HG03280 (cell line): ENCODE measurements around the gene PDE8A.

ENCODE experiments used
- ATAC-seq: cut with Tn5 transposase; IDR thresholded peaks from one replicate; pipeline ENCODE4 v1.9.1; 2021; ENCODE audit warnings: mild to moderate bottlenecking, moderate library complexity; ENCODE audit not compliant: unreplicated experiment

PDE8A gene, protein sequence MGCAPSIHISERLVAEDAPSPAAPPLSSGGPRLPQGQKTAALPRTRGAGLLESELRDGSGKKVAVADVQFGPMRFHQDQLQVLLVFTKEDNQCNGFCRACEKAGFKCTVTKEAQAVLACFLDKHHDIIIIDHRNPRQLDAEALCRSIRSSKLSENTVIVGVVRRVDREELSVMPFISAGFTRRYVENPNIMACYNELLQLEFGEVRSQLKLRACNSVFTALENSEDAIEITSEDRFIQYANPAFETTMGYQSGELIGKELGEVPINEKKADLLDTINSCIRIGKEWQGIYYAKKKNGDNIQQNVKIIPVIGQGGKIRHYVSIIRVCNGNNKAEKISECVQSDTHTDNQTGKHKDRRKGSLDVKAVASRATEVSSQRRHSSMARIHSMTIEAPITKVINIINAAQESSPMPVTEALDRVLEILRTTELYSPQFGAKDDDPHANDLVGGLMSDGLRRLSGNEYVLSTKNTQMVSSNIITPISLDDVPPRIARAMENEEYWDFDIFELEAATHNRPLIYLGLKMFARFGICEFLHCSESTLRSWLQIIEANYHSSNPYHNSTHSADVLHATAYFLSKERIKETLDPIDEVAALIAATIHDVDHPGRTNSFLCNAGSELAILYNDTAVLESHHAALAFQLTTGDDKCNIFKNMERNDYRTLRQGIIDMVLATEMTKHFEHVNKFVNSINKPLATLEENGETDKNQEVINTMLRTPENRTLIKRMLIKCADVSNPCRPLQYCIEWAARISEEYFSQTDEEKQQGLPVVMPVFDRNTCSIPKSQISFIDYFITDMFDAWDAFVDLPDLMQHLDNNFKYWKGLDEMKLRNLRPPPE

DNA sequence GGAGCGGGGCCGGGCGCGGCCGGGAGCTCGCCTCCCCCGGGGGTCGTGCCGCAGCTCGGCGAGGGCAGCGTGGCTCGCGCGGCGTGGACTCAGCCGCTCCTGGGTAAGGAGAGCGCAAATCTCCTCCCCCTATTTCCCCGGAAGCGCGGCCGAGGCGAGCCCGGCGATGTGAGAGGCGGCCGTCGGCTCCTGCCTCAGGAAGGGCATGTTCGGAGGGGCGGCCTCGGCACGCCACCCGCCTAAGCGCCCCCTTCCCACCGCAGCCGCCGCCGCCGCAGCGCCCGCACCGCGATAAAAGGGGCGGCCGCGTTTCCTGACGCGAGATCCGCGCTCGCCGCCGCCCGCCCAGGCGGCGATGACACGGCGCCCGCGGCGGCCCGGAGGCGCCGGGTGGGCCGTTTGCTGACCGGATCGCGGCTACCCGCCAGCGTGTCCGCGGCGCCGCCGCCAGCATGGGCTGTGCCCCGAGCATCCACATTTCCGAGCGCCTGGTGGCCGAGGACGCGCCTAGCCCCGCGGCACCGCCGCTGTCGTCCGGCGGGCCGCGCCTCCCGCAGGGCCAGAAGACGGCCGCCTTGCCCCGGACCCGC, at the start of gene PDE8A:
TSS of gene PDE8A (plus strand) at position 146 of the 590 bp plus-strand sequence. CDS start at position 453, 307 bp downstream.
- peak; percentile 14 for ATAC-seq

DNA sequence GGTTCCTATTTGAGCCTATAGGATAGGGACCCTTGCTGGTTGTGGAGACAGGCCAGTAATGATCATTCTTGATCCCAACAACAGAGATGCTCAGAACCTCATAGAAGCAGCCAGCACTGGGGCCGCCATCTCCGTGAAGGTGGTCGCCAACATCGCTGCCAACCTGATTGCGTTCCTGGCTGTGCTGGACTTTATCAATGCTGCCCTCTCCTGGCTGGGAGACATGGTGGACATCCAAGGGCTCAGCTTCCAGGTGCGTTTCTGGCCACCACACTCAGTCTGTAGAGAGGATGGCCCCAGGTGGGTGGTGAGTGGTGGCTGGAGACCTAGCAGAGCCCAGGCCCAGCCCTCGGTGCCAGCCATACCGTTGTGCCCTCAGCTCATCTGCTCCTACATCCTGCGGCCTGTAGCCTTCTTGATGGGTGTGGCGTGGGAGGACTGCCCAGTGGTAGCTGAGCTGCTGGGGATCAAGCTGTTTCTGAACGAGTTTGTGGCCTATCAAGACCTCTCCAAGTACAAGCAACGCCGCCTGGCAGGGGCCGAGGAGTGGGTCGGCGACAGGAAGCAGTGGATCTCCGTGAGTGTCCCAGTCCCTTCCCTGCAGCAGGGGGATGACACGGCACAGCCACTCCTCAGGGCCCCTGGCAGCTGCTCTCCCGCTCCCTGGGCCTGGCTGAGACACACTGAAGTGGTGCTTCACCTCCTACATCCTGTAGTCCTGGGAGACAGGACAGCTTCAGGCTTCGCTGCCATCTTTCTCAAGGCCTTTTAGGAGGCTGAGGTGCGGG, 46.5 kb upstream of the PDE8A start:
- no peak for ATAC-seq

DNA sequence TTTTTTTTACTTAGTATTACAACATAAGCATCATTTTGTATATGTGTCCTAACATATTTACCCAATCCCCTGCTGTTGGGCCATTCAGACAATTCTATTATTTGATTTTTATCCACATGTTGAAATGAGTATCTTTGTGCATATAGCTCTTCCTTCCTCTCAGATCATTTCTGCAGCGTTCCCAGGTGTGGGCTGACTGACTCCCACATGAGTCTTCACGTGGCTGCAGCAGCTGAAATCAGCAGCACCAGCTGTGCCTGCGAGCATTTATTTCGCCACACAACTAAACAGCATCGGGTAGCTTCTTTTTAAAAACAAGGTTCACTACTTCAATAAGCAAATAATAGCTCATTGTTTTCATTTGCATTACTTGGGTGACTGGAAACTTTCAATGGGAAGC, 44.5 kb upstream of the PDE8A start:
- ATAC-seq = no peak

DNA sequence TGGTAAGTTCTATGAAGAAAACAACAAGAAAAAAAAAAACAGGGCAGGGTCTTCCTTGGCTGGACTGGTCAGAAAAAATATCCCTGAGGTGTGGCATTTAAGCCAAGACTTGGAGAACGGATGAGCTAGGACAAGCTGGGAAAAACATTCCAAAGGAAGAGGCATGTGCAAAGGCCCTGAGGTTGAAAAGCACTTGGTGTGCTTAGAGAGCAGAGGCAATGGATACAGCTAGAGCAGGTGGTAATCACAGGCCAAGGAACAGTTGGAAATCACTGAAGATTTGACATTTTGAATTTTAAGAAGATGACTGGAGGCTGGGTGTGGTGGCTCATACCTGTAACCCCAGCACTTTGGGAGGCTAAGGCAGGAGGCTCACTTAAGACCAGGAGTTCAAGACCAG, 42.9 kb upstream of the PDE8A start:
- no peak for ATAC-seq

DNA sequence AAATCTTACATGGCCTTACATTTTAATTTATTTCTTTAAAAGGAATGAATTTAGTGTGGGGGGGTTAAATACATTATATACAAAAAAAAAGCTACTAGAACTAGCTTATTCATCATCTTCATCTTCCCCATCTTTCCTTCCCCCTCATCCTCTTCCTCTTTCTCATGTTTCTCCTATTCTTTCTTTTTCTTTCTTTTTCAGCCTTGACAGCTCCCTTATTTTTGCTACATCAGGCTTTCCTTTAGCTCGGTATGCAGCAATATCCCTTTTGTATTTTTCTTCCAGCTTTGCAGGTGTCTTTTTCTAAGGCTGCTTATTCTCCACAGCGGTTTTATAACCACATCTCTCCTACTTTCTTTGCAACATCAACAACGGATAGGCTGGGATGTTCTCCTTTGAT, 41.3 kb upstream of the PDE8A start:
- ATAC-seq = no peak

DNA sequence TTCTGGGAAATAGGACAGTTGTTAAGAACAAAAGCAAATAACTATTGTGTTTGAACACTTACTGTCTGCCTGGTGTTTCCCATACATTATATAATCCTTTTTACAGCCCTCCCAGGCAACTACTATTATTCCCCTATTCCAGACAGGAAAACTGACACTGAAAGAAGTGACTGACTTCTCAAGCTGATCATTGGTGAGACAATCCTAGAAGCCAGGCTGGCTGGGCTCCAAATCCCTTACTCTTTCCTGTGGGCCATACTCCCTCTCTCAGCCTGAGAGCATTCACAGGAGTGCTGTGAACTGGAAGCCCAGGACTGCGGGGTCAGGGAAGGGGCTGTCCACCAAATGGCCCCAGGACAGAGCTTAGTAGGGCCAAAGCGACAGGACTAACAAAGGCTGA, 39.2 kb upstream of the PDE8A start:
- ATAC-seq = no peak

DNA sequence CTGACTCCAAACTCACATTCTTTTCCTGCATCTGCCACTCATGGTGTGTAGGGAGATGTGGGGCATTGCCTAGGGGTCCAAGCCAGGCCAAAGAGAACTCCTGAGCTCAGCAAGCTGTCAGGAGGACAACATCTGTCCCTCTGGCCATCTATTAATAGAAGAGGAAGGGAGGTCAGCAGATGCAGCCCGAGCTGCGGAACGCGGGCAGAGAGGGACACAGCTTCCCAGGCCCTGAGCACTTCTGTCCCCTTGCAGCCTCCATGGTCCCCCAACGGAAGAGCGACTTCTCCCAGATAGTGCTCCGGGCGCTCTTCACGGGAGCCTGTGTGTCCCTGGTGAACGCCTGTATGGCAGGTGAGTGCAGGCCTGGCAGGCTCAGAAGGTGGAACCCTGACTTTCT, 37.3 kb upstream of the PDE8A start:
- ATAC-seq = no peak

DNA sequence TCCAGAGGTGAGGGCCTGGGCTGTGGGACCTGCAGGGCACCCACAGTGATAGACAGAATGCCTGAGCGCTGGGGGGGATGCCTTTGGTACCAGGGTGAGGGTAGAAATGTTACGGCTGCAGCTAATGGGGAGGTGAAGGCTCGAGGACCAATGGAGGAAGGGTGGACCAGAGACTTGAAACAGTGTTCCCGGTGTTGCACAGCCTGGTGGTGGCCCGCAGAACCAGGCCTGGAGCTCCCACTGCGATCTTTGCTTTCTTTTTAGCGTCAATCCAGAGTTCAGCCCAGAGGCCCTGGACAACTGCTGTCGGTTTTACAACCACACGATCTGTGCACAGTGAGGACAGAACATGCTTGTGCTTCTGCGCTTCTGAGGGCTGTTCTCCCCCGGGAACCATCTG, 36.8 kb upstream of the PDE8A start:
- no peak for ATAC-seq

DNA sequence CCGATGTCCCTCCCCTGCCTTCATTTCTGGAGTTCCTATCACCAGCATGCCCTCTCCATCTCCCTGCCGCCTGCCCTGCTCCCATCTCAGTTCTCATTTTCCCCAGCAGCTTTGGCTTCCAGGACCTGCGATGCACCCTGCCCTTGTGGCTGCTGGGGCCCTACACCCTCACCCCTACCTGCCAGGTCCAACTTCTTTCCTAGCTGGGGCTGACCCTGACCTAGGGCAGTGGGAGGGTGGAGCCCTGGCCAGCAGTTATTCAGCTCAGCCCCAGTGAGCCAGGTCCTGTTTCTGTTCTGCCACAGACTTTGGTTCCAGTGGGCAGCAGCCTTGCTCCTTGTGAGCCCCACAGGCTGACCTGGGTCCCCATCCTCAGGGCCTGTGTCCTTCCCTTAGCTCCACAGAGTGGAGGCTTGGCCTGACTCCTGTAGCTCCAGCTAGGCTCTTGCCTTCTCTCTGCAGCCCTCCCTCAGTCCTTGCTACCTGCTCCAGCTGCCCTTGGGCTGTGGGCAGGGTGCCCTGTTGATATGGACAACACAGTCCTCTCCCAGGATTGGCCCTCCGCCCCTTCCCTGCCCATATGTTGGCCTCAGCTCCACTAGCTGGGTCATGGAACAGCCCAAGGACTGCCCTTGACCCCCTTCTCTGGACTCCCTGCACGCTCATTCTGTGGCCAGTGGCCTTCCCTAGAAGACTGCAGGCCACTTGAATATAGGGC, 34.7 kb upstream of the PDE8A start:
- no peak for ATAC-seq

DNA sequence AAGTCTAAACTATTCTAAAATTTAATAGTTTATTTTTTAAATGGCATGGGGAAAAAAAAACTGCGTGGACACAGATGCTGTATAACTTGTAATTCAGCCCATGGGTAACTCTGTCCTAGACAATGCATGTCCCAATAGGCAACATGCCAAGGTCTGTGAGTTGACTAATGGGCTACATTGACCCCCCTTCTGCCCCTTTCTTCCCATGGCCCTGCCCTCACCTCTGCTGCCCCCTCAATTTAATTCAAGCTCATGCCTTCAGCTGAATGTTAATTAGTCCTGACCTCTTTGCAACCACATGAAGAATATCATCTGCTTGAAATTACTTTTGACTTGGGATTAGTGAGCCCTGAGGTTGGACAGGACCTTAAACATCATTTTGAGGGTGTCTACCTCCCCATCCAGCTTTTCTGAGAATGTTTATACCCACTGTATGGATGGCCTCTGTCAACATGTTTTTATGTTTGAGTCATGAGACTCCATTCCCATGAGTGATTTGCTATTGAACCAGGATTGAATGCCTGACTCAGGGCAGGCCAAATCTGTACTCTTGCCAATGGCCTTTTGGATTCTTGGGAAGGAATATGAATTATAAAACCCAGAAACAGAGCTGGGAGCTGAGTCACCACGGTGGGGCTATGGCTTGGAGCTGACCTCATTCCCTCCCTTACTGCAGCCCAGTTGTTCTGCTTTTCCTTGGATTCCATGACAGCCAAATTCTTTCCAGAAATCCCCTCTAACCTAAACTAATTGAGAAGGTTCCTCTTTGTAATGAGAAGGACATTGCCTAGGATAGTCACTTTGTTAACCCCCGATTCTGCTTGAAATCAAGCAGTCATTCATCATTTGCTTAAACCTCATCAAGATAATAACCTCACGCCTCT, 33.5 kb upstream of the PDE8A start:
- no peak for ATAC-seq

DNA sequence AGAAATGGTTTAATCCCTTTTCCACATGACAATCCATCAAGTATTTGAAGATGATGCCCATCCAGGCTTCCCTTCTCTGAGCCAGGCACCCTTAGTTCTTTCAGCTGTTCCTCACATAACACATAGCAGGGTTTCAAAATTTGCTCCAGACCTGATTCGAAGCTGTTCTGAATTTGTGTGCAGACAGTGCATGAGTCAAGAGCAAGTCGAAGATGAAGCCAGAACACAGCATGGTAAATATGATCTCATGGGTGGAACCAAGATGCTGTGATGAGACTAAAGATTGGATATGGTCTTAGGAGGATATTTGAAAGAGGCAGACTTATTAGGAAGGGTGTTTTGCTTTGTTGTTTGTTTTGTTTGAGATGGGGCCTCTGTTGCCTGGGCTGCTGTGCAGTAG, 32.6 kb upstream of the PDE8A start:
- no peak for ATAC-seq

DNA sequence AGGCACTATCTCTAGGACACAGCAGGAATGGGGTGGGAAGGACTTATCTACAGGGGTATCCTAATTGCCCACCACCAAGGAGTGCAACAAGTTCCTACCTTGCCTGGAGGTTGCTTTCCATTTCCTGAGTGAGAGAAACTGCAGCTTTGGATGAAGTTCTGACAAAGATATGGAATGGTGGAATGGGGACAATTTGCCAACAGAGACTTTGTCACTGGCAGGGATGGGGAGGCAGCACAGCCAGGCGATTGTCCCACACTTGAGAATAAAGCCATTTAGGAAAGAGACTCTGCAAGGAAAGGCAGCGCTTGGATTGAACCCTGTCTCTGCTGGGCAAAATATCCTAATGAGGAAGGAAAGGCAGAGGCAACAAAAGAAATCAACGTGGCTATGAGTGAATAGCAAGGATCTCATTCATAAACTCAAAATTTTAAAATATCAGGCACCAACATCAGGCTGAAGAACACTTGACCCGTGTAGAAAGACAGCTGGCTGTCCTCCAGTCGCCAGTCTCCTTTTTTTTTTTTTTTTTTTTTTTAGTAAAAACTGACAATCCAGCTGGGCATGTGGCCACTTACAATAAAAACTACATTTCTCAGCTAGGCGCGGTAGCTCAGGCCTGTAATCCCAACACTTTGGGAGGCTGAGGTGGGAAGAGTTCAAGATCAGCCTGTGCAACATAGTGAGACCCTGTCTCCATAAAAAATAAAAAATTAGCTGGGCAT, 31.6 kb upstream of the PDE8A start:
- no peak for ATAC-seq

DNA sequence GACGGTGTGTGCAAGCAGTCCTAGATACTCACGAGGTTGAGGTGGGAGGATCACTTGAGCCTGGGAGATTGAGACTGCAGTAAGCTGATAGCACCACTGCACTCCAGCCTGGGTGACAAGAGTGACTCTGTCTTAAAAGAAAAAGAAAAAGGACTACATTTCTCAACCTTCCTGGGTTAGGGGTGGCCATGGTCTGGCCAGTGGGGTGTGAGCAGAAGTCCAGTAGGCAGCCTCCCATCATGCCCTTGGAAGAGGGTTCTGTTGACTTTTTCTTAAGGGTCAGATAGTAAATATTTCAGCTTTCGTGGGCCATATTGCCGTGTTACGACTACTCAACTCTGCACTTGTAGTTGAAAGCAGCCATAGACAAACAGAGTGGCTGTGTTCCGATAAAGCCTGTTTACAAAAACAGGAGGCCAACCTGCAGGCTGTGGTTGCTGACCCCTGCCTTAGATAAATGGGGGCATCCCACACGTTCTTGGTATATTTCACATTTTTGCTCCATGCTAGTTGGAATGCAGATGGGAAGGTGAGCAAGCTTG, 31.0 kb upstream of the PDE8A start:
- ATAC-seq = no peak

DNA sequence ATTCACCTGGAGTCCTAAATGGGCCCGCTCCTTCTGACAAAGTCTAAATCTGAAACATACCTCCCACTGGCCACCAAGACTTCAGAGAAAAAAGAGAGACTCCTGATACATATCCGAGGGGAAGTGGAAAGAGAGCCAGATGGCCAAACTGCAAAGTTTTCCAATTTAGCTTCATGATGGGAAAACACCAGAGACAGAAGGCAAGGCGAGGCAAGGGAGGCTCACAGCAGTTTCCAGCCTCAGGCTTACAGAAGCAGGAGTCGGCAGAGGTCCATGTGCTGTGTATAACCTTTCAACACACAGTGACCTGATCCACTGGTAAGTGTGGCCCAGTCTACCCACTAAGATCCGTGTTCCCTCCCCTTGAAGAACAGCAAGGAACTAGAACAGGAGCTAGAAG, 29.9 kb upstream of the PDE8A start:
- no peak for ATAC-seq

DNA sequence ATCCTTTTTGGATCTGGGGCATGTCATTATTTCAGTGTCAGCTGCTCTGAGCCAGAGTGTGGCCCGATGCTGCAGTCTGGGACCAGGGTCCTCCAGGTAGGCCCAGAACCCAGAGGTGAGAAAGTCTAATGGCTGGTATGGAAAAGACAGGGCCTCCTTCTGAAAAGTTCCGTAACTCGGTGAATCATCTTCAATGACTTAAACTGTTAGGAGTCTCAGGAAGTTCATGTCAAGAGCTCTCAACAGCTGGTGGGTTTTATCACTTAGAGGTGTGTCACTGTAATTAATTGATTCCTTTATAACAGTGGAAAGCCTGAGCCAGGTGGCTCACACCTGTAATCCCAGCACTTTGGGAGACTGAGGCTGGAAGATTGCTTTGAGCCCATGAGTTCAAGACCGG, 28.5 kb upstream of the PDE8A start:
- ATAC-seq = no peak

DNA sequence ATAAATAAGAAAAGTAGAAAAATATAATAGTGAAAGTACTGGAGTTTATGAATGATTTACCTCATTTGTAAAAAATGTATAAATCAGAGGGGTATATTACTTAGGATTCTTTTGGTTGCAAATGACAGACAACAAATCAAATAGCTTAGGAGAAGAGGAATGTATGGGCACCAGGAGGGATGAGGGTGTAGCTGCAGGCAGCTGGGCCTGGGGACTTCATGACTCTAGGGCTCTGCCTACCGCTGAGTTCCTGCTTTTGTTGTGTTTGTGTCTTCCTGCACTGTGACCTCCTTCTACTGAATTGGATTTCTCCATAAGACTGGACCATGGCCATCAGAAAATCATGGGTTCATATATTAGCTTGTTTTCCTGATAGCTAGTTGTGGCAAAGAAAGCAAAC, 27.9 kb upstream of the PDE8A start:
- no peak for ATAC-seq

DNA sequence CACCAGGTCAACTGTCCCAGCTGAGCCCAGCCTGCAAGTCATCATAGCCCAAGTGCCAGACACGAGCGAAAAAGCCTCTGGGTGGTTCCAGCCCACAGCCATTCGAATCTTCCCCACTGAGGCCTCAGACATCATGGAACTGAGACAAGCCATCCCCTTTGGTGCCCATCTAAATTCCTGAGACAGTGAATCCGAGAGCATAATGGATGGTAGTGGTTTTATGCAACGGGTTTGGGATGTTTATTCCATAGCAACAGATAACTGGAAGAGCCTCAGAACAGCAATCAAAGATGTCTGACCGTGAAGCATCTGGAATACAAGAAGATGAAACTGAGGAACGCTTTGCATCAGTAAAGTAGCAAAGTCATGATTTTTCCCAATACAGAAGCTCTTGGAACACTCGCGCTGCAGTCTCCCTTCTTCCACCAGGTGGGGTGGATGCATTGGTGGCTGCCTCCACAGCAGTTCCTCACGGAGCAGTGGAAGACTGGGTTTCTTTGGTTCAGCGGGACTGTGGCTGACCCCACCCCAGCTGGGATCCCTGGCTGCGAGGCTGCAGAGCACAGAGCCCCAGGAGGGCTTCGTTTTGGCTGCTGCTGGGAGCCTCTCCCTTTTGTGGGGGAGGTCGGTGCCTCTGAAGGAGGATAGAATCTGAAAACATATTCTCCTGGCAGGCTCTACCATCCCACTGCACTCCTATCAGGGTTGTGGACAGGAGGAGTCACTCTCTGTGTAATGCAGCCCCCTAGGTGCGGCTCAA, 26.4 kb upstream of the PDE8A start:
- ATAC-seq = no peak

DNA sequence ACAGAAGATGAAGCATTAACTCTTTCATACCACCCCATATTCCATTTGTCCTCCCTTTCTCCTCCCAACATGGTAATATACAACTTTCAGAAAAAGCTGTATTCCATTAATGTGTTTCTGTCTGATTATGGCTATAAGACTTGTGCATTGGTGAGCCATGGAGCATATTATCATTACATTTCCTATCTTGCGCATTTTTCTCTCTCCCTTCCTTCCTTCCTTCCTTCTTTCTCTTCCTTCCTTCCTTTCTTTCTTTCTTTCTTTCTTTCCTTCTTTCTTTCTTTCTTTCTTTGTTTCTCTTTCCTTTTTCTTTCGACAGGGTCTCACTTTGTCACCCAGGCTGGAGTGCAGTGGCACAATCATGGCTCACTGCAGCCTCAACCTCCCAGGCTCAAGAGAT, 25.5 kb upstream of the PDE8A start:
- no peak for ATAC-seq
